Measurements from ENCODE around the gene PARP11. TPM values are rescaled to one million over a fixed set of nuclear protein-coding genes. Genes with fewer than 3 reads are reported as not detected.

The PARP11 gene
- total and polyA plus RNA-seq, 2 of the 8 experiments (the other 6 are each of a cell fraction or from before 2014, with no cell fraction given), result 4.2 to 13.3 TPM

DNA sequence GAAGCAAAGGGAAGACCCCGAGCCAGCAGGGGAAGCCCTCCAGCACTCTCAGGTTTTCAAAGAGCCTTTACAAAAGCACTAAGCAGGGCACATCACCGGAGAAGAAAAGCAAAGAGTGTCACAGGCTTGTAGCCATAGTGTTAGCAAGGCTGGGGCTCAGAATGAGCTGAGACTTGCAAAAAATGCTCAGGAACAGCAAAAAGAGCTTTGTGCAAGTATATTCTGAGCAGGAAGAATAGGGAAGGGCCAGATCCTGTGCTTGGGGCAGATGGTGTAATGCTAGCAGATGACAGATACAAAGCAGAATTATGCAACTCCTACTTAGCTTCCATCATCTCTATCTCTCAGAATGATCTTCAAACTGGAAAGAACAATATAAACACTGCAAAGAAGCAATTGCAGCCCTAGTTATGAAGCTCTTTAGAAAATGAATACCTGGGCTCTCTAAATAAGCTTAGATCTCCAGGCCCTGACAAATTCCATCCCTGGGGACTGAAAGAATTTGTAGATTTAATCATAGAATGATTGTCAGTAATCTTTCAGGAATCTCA lies 23.7 kb upstream of the PARP11 start:
- DNase-seq (ENCODE audit: low read depth in 1 of 2, low spot score in 2 of 2) (no peak), FAIRE-seq (no peak)
- no peak overlapping the region for H2BK5ac ChIP-seq (ENCODE audit: low read depth, low read length)
- no peaks in the 10 kb centered on the region for H3K9me3 ChIP-seq (ENCODE audit: insufficient read depth in 2 of 2, low read depth in 1 of 2, low read length in 1 of 2)
- no peak for TF ChIP-seq SAP30 (IDR thresholded peaks at IDR 0.05; ENCODE audit: insufficient read depth, insufficient replicate concordance, low read length)
- no peak overlapping the region for H3K18ac ChIP-seq (ENCODE audit: extremely low read depth, low read length)
- no peak overlapping the region for H3K9ac ChIP-seq (replicated peaks in 1 of 4; ENCODE audit: extremely low read depth in 1 of 4, low read depth in 3 of 4, low read length in 3 of 4)
- no peak overlapping the region for H3K4ac ChIP-seq (replicated peaks; ENCODE audit: insufficient read length, low read depth, low read length)
- H3K23ac ChIP-seq (ENCODE audit: insufficient read length), result no peak overlapping the region
- no peaks in the 10 kb centered on the region for H3K79me2 ChIP-seq (ENCODE audit: control insufficient read depth in 1 of 2, insufficient read depth in 2 of 2, low read length in 2 of 2)
- H2AK5ac ChIP-seq (ENCODE audit: low read depth, low read length), result no peak overlapping the region
- no peak overlapping the region for H2BK20ac ChIP-seq (ENCODE audit: low read length)
- no peak overlapping the region for H3K4me3 ChIP-seq (ENCODE audit: extremely low read depth in 1 of 4, insufficient read depth in 2 of 4, low read depth in 3 of 4, low read length in 4 of 4)
- ChIA-PET CTCF (ENCODE audit: partially characterized antibody) (interaction anchor here (0.8 to 2.2 kb wide), 7 partner anchors 11 to 220 kb away, joined by 3 to 16 read pairs (median 4); no protein-coding TSS in a partner anchor), POLR2A (ENCODE audit: partially characterized antibody) (interaction anchor here (0.7 kb wide), 1 partner anchor 13 kb away, joined by 3 read pairs; no protein-coding TSS in a partner anchor)
- no peaks in the 10 kb centered on the region for H3K27me3 ChIP-seq (replicated peaks in 1 of 4; ENCODE audit: control insufficient read depth in 3 of 4, extremely low read depth in 1 of 4, insufficient read depth in 3 of 4, low read length in 3 of 4)
- H2AFZ ChIP-seq (ENCODE audit: low read length), result no peak overlapping the region
- no peaks in the 10 kb centered on the region for H3K4me1 ChIP-seq (replicated peaks in 1 of 4; ENCODE audit: control insufficient read depth in 3 of 4, insufficient read depth in 4 of 4, low read length in 3 of 4)
- H3K27ac ChIP-seq (ENCODE audit: low read depth, low read length), result no peak overlapping the region
- H3K14ac ChIP-seq (ENCODE audit: insufficient read length), result no peak overlapping the region
- no peak overlapping the region for H4K91ac ChIP-seq (replicated peaks; ENCODE audit: insufficient read length, low read length)
- no peaks in the 10 kb centered on the region for H4K20me1 ChIP-seq (replicated peaks in 1 of 2; ENCODE audit: control insufficient read depth in 1 of 2, insufficient read depth in 2 of 2, low read length in 2 of 2)
- H3K56ac ChIP-seq (replicated peaks; ENCODE audit: insufficient read length, low read depth, low read length), result no peak overlapping the region
- no peaks in the 10 kb centered on the region for H3K23me2 ChIP-seq (ENCODE audit: low read depth, low read length)
- H4K8ac ChIP-seq (ENCODE audit: extremely low read depth, insufficient read depth, low read length), result peak overlapping the region; percentile 26; the same call in 1 of the 2 replicates
- H3K4me2 ChIP-seq (ENCODE audit: insufficient read depth in 1 of 2, low read depth in 2 of 2, low read length in 2 of 2), result no peak overlapping the region
- H4K5ac ChIP-seq (ENCODE audit: insufficient read length, low read depth, low read length), result no peak overlapping the region
- no peak overlapping the region for H2BK12ac ChIP-seq (ENCODE audit: low read depth, low read length)
- H3K36me3 ChIP-seq (ENCODE audit: control insufficient read depth in 2 of 4, insufficient read depth in 4 of 4, low read length in 3 of 4), result no peaks in the 10 kb centered on the region
- no peaks in the 10 kb centered on the region for H3K79me1 ChIP-seq (ENCODE audit: low read depth, low read length)
- 81% methylated on average over 2 of the region's 2 CpGs; no CpG with 5 or more reads in 1 of the 2 experiments for WGBS, 2 experiments (ENCODE audit: extremely low coverage in 1 of 2, insufficient coverage in 1 of 2, insufficient read length in 1 of 2, insufficient replicate concordance in 2 of 2, low coverage in 1 of 2, low lambda C conversion rate in 2 of 2, missing lambda C conversion rate in 1 of 2)
- H2BK15ac ChIP-seq (ENCODE audit: low read length), result no peak overlapping the region
- H2BK120ac ChIP-seq (replicated peaks; ENCODE audit: low read depth, low read length), result no peak overlapping the region
